ENCODE data around the gene OTOA.
A peak's percentile ranks its signal among the peaks of the same experiment; 100 is the strongest.
"Not testable (repeated sequence)": the region's sequence is repeated elsewhere in the genome, so short reads cannot be mapped to it uniquely, and the experiment has no call there.

OTOA gene

GRCh38 chr16:21663889-21664647, at the start of gene OTOA:
Gene OTOA (plus strand): TSS chr16:21663968. CDS start chr16:21678515, 14,547 bp downstream.
- no peak for DNase-seq (ENCODE audit: low read depth)

GRCh38 chr16:21614896-21615295, 48.9 kb upstream of the OTOA start:
- no peak for DNase-seq (ENCODE audit: low read depth)

- DNase-seq (ENCODE audit: low read depth): no peak
Measured at GRCh38 chr16:21617607-21618006, 46.2 kb upstream of the OTOA start.

DNA sequence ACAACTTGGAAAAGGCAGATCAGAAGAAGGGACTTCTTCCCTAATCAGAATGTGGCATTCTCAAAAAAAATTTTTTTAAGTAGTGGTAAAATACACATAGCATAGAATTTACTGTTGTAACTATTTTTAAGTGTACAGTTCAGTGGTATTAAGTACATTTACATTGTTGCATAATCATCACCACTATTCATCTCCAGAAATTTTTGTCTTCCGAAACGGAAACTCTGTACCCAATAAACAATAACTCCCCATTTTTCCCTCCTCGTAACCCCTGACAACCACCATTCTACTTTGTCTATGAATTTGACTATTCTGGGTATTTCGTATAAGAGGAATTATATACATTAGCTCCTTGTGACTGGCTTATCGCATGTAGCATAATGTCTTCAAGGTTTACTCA, 45.5 kb upstream of the OTOA start:
- no peak for DNase-seq (ENCODE audit: low read depth)

DNA sequence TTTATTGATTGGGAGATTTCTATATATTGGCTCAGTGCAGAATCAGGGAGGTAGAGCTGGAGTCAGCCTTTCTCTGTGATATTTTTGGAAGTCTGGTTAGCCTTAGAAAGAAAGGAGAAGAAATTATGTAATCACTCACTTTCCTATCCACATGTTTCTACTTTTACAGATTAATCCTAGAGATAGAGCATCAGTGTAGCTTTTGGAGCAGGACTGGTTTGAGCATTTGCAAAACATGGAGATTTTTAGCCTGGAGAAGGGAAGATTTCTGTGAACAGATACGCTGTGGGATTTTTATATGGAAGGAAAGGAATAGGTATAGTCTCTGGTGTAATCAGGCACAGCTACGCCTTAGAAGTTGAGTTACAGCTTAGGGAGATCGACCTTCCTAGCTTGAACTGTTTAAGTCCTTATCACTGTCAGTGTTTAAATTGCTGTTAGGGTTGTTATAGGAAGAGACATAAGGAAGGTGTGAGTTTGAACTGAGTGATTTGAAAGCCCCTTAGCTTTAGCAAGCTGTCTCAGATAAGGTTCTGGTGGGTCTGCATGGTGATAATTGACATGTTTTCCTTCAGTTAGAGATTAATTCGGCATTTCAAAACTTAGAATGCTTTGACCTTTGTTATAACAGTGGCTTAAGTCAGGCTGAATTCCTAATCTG, 43.9 kb upstream of the OTOA start:
- DNase-seq (ENCODE audit: low read depth): no peak

- no peak for DNase-seq (ENCODE audit: low read depth)
Measured at GRCh38 chr16:21620592-21620991, 43.2 kb upstream of the OTOA start.

DNA sequence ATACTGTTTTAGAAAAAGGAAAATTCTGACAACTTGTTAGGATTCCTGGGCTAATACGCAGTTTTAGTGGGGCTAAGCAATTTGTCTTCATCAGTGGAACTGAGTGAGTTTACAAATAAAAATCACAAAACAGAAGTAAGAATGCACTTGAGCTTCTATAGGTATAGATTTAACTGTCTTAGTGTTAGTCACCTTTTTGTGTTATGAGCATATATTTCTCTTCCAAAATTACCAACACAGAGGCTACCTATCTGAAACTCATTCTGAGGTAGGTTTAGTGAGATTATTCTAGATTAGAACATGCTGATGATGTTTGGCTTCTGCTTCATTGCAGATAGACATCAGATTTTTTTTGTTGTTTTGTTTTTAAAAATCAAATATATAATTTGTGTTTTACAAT, 41.2 kb upstream of the OTOA start:
- no peak for DNase-seq (ENCODE audit: low read depth)

DNA sequence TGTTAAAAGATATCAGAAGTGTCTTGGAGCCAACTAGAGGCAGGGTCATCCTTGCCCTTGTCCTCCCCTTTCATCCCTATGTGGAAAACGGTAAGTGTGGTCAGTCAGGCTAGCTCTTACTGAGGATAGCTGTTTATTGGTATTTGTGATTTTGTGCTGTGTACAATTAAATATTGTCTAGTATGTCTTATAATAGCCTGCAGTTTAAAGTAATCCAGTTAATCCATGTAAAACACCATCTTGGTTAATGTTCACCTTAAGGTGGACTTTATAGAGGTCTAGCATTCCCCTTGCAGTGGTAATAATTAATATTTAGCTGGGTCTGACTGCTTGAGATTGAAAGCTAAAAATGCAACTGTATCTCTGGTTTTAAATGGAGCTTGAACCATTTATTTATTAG, 38.7 kb upstream of the OTOA start:
- DNase-seq (ENCODE audit: low read depth): no peak

DNA sequence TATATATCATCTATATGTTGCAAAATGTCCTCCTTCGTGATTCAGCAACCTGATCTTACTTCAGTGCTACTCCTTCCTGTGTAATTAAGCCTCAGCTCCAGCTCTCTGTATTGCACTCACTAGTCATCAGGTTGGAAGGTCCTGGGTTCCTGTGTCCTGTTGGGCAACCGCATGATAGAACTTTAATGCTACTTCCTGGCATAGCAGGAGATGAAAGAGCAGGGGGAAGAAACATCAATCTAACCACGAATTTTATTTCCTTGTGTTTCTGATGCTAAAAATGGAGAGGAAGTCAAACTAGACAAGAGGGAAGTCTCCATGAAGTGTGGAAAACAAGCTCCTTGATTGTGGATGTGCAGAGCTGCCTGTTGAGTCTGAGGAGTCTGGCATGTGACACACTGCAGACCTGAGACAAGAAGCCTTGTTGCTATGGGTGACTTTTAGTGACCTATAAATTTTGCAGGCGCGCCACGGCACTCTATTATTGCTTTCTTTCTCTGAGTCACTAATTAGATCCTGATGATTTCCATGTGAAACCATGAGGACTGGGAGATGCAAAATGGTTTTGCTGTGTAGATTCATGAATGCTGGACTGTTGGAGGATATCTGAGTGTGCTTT, 37.0 kb upstream of the OTOA start:
- DNase-seq (ENCODE audit: low read depth): peak; percentile 36

GRCh38 chr16:21628121-21628726, 35.5 kb upstream of the OTOA start:
- no peak for DNase-seq (ENCODE audit: low read depth)

DNA sequence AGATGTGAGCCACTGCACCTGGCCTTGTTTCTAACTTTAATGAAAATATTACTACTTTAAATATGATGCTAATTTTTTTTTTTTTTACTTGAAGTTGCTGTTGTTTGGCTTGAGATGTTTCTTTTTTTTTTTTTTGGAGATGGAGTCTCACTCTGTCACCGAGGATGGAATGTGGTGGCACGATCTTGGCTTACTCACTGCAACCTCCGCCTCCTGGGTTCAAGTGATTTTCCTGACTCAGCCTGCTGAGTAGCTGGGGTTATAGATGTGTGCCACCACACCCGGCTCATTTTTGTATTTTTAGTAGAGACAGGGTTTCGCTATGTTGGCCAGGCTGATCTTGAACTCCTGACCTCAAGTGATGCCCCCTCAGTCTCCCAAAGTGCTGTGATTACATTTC, 35.0 kb upstream of the OTOA start:
- DNase-seq (ENCODE audit: low read depth): no peak

DNA sequence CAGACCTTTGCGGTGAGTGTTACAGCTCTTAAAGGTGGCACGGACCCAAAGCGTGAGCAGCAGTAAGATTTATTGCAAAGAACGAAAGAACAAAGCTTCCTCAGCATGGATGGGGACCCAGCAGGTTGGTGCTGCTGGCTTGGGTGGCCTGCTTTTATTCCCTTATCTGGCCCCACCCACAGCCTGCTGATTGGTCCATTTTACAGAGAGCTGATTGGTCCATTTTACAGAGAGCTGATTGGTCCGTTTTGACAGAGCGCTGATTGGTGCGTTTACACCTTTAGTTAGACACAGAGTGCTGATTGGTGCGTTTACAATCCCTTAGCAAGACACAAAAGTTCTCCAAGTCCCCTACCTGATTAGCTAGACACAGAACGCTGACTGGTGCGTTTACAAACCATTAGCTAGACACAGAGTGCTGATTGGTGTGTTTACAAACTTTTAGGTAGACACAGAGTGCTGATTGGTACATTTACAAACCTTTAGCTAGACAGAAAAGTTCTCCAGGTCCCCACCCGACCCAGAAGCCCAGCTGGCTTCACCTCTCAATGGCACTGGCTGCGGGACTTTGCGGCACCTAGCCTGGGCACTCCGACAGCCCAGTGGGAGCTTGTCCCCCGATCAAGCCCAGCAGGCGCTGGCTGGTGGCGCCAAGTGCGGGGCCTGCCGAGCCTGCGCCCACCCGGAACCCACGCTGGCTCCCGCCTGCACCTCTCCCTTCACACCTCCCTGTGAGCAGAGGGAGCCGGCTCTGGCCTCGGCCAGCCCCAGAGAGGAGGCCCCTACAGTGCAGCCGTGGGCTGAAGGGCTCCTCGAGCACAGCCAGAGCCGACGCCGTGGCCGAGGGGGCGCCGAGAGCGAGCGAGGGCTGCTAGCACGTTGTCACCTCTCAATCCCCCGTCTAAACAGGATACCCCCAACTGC, 33.9 kb upstream of the OTOA start:
- DNase-seq (ENCODE audit: low read depth): not testable (repeated sequence)

GRCh38 chr16:21630866-21631265, 32.9 kb upstream of the OTOA start:
- not testable (repeated sequence) for DNase-seq (ENCODE audit: low read depth)

GRCh38 chr16:21631376-21631775, 32.4 kb upstream of the OTOA start:
- DNase-seq (ENCODE audit: low read depth): not testable (repeated sequence)

- not testable (repeated sequence) for DNase-seq (ENCODE audit: low read depth)
Measured at GRCh38 chr16:21631951-21632575, 31.7 kb upstream of the OTOA start.

- DNase-seq (ENCODE audit: low read depth): no peak
Measured at GRCh38 chr16:21634216-21634615, 29.6 kb upstream of the OTOA start.

GRCh38 chr16:21635694-21636093, 28.1 kb upstream of the OTOA start:
- DNase-seq (ENCODE audit: low read depth): not testable (repeated sequence)

GRCh38 chr16:21637032-21637968, 26.5 kb upstream of the OTOA start:
- DNase-seq (ENCODE audit: low read depth): no peak

DNA sequence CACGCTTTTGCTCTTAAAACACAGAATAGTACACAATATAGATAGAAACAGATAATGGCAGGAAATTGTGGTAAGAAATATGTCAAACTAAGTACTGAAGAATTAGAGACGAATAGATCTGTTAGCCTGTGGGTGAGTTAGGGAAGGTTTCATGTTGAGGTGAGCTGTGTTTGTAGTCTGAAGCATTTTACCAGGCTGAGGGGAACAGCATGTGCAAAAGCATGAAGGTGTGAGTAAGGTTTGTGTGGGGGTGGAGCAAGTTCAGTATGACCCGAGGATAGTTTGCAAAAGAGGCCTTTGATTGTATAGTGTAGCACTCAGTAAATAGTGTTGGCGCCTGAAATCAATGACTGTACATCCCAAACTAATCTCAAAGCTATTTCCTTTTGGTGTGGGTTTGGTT, 25.2 kb upstream of the OTOA start:
- DNase-seq (ENCODE audit: low read depth): no peak

DNA sequence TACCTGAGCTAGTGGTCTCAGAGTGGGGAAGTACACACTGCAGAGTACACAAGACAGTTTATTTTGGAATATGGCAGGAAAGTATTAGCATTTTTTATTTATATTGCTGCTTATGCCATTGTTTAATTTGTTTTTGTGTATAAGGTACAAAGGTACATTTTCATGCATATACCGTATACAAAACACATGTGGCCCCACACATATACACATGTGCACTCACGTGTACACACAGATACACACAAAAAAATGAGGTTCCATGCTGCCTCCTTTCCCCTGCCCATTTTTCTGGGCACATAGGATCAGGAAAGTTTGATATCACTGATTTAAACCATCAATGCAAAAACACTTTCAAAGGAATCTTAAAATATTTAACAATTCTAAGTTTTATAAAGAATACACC, 24.3 kb upstream of the OTOA start:
- no peak for DNase-seq (ENCODE audit: low read depth)

Data from T-helper 22 cell (primary cell).